ENCODE results near the gene MYBPHL.

MYBPHL gene

GRCh38 chr1:109263597-109264378 is 43.0 kb downstream of the MYBPHL start:
- DNase-seq, result peak; percentile 75

DNA sequence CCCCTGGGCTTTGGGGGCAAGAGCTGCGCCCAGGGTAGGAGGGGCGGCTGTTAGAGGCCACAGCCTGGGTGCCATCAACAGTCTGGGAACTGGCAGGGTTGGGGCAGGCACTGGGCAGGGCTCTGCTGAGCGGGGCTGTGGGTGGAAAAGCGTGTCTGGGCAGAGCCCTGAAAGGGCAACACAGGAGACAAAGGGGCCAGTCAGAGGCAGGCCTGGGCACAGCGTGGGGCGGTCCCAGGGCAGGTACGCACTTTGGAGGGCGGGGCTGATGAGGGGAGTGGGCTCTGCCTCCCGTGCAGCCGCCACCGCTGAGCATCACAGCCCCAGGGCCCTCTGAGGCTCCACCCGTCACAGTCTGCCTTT is 43.6 kb downstream of the MYBPHL start:
- DNase-seq, result no peak

DNA sequence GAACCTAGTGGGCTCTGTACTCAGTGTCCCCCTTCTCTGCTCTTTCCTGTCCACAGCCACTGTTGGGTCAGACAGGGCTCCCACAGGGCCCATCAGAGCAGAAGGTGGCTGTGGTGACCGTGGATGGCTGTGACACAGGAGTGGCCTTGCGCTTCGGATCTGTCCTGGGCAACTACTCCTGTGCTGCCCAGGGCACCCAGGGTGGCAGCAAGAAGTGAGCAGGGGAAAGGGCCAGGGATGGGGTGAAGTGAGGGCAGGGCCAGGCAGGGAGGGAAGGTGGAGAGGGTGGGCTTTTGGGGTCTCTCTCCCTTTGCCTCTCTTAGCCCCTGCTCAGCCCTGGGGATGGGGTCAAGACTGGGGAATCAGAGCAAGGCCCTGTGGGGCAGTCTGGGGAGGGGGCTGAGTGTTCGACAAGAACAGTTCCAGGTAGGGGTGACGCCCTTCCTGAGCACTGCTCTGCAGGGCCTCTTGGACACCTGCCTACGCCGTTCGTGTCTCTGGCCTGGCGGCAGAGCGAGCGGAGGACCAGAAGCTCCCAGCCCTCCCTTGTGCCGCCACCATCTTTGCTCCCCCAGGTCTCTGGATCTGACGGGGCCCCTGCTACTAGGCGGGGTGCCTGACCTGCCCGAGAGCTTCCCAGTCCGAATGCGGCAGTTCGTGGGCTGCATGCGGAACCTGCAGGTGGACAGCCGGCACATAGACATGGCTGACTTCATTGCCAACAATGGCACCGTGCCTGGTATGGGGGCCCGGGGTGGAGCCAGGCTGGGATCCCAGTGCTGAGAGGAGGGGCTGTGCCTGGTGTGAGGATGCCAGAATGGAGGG is 44.4 kb downstream of the MYBPHL start:
- DNase-seq, result no peak

- DNase-seq, result no peak
These were observed 45.2 kb downstream of the MYBPHL start for GRCh38 chr1:109261578-109261977.

- DNase-seq, result no peak
These were observed 45.8 kb downstream of the MYBPHL start for GRCh38 chr1:109261006-109261405.

- DNase-seq, result no peak
These were observed 46.9 kb downstream of the MYBPHL start for GRCh38 chr1:109259674-109260557.

DNA sequence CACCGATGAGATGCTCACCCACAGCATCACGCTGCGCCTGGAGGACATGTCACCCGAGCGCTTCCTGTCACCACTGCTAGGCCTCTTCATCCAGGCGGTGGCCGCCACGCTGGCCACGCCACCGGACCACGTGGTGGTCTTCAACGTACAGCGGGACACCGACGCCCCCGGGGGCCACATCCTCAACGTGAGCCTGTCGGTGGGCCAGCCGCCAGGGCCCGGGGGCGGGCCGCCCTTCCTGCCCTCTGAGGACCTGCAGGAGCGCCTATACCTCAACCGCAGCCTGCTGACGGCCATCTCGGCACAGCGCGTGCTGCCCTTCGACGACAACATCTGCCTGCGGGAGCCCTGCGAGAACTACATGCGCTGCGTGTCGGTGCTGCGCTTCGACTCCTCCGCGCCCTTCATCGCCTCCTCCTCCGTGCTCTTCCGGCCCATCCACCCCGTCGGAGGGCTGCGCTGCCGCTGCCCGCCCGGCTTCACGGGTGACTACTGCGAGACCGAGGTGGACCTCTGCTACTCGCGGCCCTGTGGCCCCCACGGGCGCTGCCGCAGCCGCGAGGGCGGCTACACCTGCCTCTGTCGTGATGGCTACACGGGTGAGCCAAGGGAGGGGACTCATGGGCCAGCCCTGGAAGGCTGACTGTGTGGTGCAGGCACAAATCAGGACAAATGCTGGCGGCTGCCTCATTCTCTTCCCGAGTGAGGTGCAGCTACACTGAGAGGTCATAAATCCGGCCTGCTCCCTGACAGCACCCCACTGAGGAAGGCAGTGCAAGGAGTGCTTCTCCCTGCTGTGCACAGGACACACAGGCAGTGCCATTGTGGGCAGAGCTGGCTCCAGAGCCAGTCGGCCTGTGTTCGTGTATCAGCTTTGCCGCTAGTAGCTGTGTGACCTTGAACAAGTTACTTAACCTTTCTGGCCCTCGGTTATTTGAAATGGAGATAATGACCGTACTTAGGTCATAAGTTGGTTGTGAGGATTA is 48.0 kb downstream of the MYBPHL start:
- DNase-seq, result no peak

DNA sequence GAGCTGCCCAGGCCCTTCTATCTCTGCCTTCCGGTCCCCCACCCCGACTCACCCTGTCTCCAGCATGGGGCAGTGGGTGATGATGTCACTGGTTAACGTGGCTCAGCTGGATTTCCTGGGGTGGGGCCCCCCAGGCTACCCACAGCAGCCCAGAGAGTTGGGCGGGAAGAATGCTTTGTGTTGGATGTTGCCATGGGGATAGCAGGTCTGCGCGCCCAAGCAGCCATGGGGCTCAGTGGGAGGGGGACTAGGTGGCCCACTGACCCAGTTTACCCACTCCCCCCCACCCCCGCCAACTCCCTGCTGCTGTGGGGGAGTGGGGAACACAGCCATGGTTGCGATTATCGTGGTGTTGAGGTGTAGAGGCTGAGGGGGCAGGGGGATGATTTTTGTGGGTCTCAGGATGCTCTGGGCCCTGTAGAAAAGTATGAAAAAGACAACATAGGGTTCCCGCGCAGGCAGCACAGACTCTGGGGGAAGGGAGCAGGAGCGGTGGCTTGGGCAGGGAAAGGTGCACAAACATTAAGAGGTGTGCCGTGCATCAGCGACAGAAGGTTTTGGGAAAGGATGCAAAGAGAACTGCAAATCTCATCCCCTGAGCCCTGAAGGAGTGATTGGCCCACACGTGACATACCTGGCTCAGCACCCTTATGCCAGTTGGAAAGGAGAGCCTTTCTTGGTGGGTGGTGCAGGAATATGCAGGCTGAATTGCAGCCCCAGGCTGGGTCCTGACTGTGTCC is 49.0 kb downstream of the MYBPHL start:
- DNase-seq, result no peak

- no peak for DNase-seq
These were observed 49.7 kb downstream of the MYBPHL start for GRCh38 chr1:109256971-109257681.

- no peak for DNase-seq
These were observed 50.7 kb downstream of the MYBPHL start for GRCh38 chr1:109256085-109256484.

- DNase-seq, result no peak
These were observed 51.1 kb downstream of the MYBPHL start for GRCh38 chr1:109255678-109256077.

DNA sequence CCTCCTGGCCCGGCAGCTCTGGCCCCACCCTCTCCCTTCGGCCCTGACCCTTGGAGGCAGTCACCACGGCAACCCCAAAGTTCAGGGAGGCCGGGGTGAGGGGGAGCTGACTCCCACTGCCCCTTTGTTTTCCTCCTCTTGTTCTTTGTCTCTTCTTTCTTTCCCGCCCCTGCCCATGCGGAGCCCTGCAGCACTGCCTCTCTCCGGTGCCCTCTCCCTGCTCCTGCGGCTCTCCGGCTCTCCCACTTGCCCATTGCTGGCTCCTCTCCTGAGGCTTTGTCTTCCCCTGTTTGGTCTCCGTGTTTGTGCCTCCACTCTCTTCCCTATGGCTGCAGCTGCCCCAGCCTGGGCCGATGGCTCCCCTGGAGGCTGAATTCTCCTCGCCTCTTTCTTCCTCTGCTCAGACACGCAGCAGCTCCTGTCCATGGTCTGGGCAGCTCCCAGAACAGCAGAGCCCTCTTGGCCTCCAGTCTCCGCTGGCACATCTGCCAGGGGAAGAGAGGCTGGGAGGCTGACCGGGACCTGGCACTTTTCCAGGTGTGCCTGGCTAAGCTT is 51.6 kb downstream of the MYBPHL start:
- DNase-seq, result peak; percentile 60

DNA sequence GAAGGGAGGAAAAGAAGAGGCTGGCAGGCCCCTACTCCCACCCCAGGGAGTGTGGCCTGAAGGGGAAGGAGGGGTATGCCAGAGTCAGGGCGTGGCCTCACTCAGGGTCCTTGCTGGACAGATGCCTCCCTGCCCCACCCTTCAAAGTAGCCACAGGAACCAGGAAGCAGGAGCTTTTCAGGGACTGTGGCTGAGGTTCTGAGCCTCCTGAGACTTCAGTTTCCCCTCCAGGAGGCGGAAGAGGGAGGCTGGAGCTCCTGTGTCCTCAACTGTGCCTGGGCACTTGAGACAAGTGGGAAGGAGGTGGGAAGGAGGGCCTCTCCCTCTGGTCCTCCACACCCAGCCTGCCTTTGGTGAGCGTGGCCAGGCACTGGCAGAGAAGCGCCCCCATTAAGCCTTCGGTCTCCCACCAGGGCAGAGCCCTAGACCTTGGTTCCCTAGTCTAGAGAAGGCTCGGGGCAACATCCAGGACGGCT is 52.2 kb downstream of the MYBPHL start:
- DNase-seq, result peak; percentile 60

DNA sequence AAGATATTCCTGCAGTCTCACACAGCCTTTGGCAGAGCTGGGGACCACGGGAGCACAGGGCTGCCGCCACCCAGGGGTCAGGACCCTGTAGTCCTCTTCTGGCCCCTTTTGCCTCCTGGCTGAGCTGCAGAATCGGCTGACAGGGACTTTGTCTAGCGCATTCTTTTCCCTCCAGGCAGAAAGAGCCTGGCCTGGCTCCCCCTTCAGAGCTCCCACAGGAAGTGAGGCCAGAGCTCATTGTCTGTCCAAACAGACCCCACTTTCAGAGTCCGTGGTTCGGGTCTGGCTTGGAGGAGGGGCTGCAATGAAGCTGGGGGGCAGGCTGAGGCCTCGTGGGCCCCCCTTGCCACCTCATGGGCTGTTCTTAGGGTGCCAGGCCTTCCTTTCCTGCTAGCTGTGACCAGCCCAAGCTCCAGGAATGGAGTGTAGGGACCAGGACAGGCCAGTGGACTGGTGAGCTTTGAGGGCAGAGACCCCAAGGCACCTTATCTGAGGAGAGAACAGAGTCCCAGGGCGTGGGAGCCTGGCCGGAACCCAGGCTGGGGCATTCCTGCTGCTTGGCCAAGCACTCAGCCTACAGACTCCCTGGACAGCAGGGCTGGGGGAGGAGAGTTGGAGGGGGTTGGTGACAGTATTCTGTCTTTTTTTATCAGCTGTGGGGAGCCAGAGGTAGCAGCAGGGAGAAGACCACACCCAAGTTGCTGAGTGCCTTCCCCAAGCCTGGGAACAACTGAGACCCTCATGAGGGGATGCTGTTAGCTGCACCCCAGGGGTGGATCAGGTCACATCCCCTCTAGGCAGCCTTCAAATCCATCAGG is 52.8 kb downstream of the MYBPHL start:
- DNase-seq, result peak; percentile 74

DNA sequence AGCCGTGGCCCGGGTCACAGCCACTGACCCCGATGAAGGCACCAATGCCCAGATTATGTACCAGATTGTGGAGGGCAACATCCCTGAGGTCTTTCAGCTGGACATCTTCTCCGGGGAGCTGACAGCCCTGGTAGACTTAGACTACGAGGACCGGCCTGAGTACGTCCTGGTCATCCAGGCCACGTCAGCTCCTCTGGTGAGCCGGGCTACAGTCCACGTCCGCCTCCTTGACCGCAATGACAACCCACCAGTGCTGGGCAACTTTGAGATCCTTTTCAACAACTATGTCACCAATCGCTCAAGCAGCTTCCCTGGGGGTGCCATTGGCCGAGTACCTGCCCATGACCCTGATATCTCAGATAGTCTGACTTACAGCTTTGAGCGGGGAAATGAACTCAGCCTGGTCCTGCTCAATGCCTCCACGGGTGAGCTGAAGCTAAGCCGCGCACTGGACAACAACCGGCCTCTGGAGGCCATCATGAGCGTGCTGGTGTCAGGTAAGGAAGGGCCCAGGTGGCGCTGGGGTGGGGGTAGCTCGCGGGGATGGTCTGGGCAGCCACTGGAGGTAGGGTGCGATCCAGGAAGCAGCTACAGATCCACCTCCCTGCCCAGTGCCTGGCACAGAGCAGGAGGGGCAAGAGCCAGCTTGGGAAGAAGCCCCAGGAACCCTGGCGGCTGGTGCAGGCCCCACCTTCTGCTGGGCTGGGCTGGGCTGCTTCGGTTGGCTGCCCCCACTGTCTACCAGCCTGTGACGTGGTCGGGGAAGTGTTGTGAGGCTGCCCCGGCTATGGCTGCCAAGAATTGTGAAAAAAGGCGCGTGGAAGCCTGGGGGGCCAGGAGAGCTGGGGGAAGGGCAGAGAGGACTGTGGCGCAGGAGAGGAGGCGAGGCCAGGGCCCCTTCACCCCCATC is 53.7 kb downstream of the MYBPHL start:
- DNase-seq, result no peak

GRCh38 chr1:109252167-109252892 is 54.5 kb downstream of the MYBPHL start:
- DNase-seq, result no peak
